SU-DHL-6 (cell line): ENCODE data around the gene GMFB.

ENCODE experiments used
- H2AFZ ChIP-seq: fragments of 200-600 bp; sonication (generic); 2 replicates; pipeline ENCODE4 v1.6.1; 2014; ENCODE audit warnings: low read depth, mild to moderate bottlenecking, moderate library complexity, mixed read lengths, antibody characterized with exemption, low read length; ENCODE audit not compliant: severe bottlenecking
- H3F3A ChIP-seq: fragments of 200-600 bp; shearing (Covaris generic); 2 replicates; pipeline ENCODE4 v1.6.0; 2016; ENCODE audit warnings: antibody characterized with exemption, mild to moderate bottlenecking; ENCODE audit not compliant: insufficient read depth
- H3K27ac ChIP-seq: fragments of 200-600 bp; sonication (generic); 2 replicates; pipeline ENCODE4 v1.5.1; 2016; ENCODE audit warnings: low read depth, mild to moderate bottlenecking, low read length, moderate library complexity, mixed read lengths
- H3K27me3 ChIP-seq: fragments of 200-600 bp; sonication (generic), shearing (Covaris generic); 2 replicates; pipeline ENCODE4 v1.6.0; 2014; ENCODE audit warnings: mild to moderate bottlenecking, low read length
- H3K36me3 ChIP-seq: fragments of 200-600 bp; sonication (generic); 2 replicates; pipeline ENCODE4 v1.6.1; 2014; ENCODE audit warnings: mild to moderate bottlenecking, low read length, mixed read lengths
- H3K4me2 ChIP-seq: fragments of 300-600, 200-600 bp; shearing (Covaris generic), sonication (generic); 2 replicates; pipeline ENCODE4 v1.6.0; 2014; ENCODE audit warnings: low read length, low read depth, mild to moderate bottlenecking; ENCODE audit not compliant: poor library complexity, severe bottlenecking
- H3K4me3 ChIP-seq: fragments of 200-600 bp; sonication (generic); 2 replicates; pipeline ENCODE4 v1.5.1; 2014; ENCODE audit warnings: antibody characterized with exemption, low read length, mild to moderate bottlenecking, mixed read lengths; ENCODE audit not compliant: insufficient read depth, poor library complexity, severe bottlenecking
- H3K79me2 ChIP-seq: fragments of 200-600 bp; sonication (generic); 2 replicates; pipeline ENCODE4 v1.6.1; 2014; ENCODE audit warnings: mild to moderate bottlenecking, low read length, moderate library complexity; ENCODE audit not compliant: insufficient read depth
- H3K9ac ChIP-seq: fragments of 200-600 bp; sonication (generic); 2 replicates; pipeline ENCODE4 v1.7.0; 2014; ENCODE audit warnings: mild to moderate bottlenecking, low read length
- H3K9me2 ChIP-seq: fragments of 200-600 bp; sonication (generic); replicated peaks from 2 replicates; pipeline ENCODE4 v1.6.1; 2014; ENCODE audit warnings: low read length; ENCODE audit not compliant: insufficient read depth
- H3K9me3 ChIP-seq: fragments of 200-600 bp; sonication (generic); 2 replicates; pipeline ENCODE4 v1.6.1; 2014; ENCODE audit warnings: low read length, mixed read lengths; ENCODE audit not compliant: insufficient read depth
- H4K20me1 ChIP-seq: fragments of 200-600 bp; sonication (generic); 2 replicates; pipeline ENCODE4 v1.6.1; 2014; ENCODE audit warnings: low read depth, mild to moderate bottlenecking, antibody characterized with exemption, low read length, moderate library complexity, mixed read lengths
- EZH2phosphoT487 ChIP-seq: fragments of 200-600 bp; sonication (generic), shearing (Covaris generic); conservative IDR thresholded peaks from 2 replicates; pipeline ENCODE4 v1.6.1; 2018; ENCODE audit warnings: mild to moderate bottlenecking, antibody characterized with exemption, low read length, moderate library complexity, mixed read lengths
- TF ChIP-seq, protein P1 (sequence below): fragments of 200-600 bp; sonication (generic); IDR thresholded peaks from one replicate; pipeline ENCODE4 v1.5.1; 2017; ENCODE audit warnings: antibody characterized with exemption, mild to moderate bottlenecking, low read length, moderate library complexity; ENCODE audit not compliant: insufficient read depth, poor library complexity, severe bottlenecking

GMFB gene

GRCh38 chr14:54470701-54471100 is 18.1 kb downstream of the GMFB start:
- H3F3A ChIP-seq, result no peaks in the 10 kb centered on the region
- H3K9me2 ChIP-seq, result no peaks in the 10 kb centered on the region
- TF ChIP-seq, protein P1, sequence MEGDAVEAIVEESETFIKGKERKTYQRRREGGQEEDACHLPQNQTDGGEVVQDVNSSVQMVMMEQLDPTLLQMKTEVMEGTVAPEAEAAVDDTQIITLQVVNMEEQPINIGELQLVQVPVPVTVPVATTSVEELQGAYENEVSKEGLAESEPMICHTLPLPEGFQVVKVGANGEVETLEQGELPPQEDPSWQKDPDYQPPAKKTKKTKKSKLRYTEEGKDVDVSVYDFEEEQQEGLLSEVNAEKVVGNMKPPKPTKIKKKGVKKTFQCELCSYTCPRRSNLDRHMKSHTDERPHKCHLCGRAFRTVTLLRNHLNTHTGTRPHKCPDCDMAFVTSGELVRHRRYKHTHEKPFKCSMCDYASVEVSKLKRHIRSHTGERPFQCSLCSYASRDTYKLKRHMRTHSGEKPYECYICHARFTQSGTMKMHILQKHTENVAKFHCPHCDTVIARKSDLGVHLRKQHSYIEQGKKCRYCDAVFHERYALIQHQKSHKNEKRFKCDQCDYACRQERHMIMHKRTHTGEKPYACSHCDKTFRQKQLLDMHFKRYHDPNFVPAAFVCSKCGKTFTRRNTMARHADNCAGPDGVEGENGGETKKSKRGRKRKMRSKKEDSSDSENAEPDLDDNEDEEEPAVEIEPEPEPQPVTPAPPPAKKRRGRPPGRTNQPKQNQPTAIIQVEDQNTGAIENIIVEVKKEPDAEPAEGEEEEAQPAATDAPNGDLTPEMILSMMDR, result no peak
- TF ChIP-seq EZH2phosphoT487, result no peak
- H3K4me2 ChIP-seq, result no peak overlapping the region
- no peaks in the 10 kb centered on the region for H3K27me3 ChIP-seq
- no peaks in the 10 kb centered on the region for H4K20me1 ChIP-seq
- no peak overlapping the region for H3K27ac ChIP-seq
- no peak overlapping the region for H3K4me3 ChIP-seq
- H3K36me3 ChIP-seq, result 0 out of 2 replicates have a peak, but pooled peaks cover 10% of the 10 kb centered on the region
- no peaks in the 10 kb centered on the region for H3K79me2 ChIP-seq
- H3K9me3 ChIP-seq, result no peaks in the 10 kb centered on the region
- H3K9ac ChIP-seq, result no peak overlapping the region
- H2AFZ ChIP-seq, result no peak overlapping the region

- H2AFZ ChIP-seq, result no peak overlapping the region
- H3K27me3 ChIP-seq, result no peaks in the 10 kb centered on the region
- no peak overlapping the region for H3K27ac ChIP-seq
- no peaks in the 10 kb centered on the region for H3K9me3 ChIP-seq
- H3K79me2 ChIP-seq, result no peaks in the 10 kb centered on the region
- H3K4me3 ChIP-seq, result no peak overlapping the region
- H3K36me3 ChIP-seq, result no peaks in the 10 kb centered on the region
- H4K20me1 ChIP-seq, result no peaks in the 10 kb centered on the region
- H3K9ac ChIP-seq, result no peak overlapping the region
- H3K4me2 ChIP-seq, result no peak overlapping the region
- no peak for TF ChIP-seq EZH2phosphoT487
- TF ChIP-seq, protein P1, result no peak
- H3F3A ChIP-seq, result no peaks in the 10 kb centered on the region
- H3K9me2 ChIP-seq, result no peaks in the 10 kb centered on the region
Observed at GRCh38 chr14:54467280-54467679, 21.5 kb downstream of the GMFB start.

DNA sequence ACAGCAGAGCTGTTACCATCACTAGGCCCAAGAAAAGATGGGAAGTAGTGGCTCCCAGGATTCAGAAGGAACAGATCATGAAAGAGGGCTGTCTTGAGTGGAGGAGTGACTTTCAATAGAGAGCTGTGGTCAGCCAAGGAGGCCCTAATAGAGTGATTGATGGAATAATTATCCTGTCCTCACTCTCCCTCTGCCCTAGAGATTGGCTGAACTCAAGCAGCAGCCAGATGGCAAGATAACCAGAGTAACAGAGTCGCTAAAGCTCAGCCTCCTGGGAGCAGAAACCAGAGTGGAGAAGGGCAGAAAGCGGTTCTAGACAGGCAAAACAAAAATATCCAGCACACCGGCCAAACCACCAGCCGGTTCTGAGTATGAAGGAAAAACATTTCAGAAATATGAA is 23.1 kb downstream of the GMFB start:
- Histone ChIP-seq H3K27ac (no peak overlapping the region), H3K79me2 (no peaks in the 10 kb centered on the region), H4K20me1 (no peaks in the 10 kb centered on the region), H3K9me3 (no peaks in the 10 kb centered on the region), H3K9me2 (no peaks in the 10 kb centered on the region), H3F3A (no peaks in the 10 kb centered on the region), H3K9ac (no peak overlapping the region), H3K4me2 (no peak overlapping the region), H2AFZ (no peak overlapping the region), H3K4me3 (no peak overlapping the region), H3K27me3 (no peaks in the 10 kb centered on the region), H3K36me3 (no peaks in the 10 kb centered on the region)
- no peak for TF ChIP-seq EZH2phosphoT487
- TF ChIP-seq, protein P1, result no peak
